ENCODE data around the gene CARM1. TPM values are rescaled to one million over a fixed set of nuclear protein-coding genes. Genes with fewer than 3 reads are reported as not detected.
A peak's percentile ranks its signal among the peaks of the same experiment; 100 is the strongest.
"Not testable (repeated sequence)": the region's sequence is repeated elsewhere in the genome, so short reads cannot be mapped to it uniquely, and the experiment has no call there.

Gene CARM1
- total RNA-seq, 1 donor from 2014 or later: 37.2 TPM

DNA sequence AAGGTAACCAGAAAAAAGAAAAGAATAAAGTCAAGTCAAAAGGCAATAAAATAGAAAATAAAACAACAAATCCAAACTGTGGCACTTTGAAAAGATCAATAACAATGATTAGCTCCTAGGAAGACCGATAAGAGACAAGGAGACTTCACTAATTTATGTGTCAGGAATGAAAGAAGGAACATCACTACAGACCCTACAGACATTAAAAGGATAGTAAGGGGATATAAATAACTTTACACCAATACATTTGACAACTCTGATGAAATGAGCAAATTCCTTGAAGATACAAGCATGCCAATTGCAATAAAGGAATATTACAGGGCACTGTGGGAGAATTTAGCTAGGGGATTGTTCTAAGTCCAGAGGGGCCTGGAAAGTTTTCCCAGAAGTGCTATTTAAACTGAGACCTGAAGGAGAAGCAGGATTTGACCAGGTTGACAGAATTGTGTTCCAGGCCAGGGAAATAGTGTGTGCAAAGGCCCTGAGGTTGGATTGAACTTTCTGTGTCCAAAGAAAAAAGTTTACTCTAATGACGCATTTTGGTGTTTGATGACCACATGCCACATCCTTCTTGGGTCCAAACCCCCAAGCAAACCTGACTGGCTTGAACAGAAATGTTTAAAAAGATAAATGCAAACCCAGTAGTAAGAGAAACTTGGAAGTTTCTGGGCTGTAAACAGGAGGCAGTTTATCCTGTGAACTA lies 24.7 kb upstream of the CARM1 start:
- no peak for DNase-seq (ENCODE audit: low spot score)

DNA sequence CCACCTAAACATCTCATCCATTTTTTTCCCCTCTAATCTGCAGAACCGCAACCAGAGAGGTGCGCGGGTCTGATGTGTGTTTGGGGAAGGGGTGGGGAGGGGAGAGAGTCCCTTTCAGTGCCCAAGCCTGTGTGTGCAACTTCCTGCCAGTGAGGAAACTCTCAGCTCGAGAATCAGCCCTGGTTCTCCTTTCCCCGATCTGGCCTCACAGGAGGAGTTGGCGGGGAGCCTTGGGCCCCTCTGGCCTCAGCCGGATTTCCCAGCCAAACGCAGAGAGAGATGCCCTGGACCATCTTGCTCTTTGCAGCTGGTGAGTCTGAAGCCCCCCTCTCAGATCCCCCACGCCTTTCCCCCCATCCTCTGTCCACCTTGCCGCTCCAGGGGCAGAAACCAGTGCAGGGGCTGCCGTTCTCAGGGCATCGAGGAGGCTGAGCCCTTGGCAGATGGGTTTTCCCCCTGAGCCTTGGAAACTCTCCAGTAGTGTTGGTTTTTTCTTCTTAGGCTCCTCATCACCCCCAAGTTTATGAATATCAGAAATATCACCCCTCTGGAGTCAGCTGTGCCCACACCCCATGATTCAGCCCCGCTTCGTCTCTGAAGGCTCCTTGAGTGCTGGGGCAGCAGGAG lies 23.0 kb upstream of the CARM1 start, which contains the start of gene C19orf38:
Gene C19orf38, plus strand, starts transcription at position 186 of the 627 bp plus-strand sequence. Its CDS starts 94 bp downstream, at position 280.
- DNase-seq (ENCODE audit: low spot score): no peak

DNA sequence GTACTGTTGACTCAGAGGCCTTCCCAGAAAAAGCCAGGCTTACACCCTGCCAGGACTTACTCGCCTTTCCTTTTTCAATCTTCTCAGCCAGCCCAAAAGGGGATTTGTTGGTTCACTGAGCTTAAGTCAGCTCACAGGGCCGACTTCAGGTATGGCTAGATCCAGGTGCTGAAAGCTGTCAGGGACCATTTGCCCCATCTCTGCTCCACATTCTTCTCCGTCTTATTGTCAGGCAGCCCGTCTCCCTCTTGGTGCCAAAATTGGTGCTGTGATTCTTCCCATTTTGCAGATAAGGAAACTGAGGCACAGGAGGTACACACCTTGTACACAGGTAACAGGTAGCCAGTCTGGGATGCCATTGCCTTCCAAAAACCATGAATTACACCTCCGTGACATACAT lies 20.7 kb upstream of the CARM1 start:
- no peak for DNase-seq (ENCODE audit: low spot score)

DNA sequence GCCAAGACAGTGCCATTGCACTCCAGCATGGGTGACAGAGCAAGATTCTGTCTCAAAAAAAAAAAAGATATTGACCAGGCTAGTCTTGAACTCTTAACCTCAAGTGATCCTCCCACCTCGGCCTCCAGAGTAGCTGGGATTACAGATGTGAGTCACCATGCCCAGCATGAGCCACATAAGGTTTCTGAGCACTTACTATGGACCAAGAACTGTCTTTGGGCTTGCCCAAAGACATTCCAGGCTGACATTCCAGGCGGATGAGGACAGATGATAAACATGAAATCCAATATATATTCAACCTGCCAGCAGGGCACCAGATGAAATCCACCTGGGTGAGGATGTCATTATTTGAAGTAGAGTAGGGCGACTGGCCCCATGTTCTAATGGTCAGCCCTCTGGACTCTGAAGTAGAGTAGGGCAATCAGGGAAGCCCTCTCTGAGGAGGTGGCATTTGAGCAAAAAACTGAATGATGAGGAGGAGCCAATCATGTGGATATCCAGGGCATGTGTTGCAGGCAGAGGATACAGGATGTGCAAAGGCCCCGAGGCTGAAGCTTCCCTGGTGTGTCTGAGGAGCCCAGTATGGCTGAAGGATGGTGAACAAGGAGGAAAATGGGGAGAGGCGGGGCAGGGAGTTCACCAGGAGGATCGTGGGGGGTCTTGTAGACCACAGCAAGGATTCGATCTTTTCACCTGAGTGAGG lies 19.1 kb upstream of the CARM1 start:
- no peak for DNase-seq (ENCODE audit: low spot score)

DNA sequence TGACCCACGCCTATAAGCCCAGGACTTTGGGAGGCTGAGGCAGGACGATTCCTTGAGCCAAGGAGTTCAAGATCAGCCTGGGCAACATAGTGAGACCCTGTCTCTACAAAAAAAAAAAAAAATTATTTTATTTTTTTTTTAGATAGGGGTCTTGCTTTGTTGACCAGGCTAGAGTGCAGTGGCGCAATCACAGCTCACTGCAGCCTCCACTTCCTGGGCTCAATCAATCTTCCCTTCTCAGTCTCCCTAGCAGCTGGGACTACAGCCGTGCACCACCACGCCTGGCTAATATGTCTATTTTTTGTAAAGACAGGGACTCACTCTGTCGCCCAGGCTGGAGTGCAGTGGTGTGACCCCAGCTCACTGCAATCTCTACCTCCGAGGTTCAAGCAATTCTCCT lies 18.4 kb upstream of the CARM1 start:
- no peak for DNase-seq (ENCODE audit: low spot score)

DNA sequence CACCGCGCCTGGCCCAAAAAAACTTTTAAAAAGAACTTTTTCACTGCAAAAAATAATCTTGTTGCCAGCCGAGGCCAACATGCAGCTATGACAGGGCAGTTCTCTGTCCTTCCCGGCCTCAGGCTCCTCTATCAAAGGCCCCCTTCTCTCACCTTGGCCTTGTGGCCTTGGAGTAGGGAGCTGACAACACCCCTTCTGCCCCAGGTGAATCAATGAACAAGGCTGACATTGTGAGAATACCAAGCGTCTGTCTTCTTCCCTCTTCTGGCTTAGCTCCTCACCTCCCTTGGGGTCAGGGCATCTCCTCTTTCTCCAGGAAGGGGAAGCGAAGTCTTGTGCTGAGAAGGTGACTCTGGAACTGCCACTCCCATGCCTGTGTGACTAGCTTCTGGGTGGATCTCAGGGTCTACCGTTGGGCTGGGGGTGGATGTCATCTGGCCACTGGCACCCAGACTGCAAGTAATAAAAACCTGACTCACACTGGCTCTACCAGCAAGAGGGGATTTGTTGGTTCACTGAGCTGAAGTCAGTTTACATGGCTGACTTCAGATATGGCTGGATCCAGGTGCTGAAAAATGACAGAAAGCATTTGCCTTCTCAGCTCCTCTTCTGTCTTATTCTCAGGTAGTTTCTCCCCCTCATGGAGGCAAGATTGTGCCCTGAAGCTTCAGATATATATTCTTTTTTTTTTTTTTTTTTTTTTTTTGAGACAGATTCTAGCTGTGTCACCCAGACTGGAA lies 16.8 kb upstream of the CARM1 start:
- no peak for DNase-seq (ENCODE audit: low spot score)

DNA sequence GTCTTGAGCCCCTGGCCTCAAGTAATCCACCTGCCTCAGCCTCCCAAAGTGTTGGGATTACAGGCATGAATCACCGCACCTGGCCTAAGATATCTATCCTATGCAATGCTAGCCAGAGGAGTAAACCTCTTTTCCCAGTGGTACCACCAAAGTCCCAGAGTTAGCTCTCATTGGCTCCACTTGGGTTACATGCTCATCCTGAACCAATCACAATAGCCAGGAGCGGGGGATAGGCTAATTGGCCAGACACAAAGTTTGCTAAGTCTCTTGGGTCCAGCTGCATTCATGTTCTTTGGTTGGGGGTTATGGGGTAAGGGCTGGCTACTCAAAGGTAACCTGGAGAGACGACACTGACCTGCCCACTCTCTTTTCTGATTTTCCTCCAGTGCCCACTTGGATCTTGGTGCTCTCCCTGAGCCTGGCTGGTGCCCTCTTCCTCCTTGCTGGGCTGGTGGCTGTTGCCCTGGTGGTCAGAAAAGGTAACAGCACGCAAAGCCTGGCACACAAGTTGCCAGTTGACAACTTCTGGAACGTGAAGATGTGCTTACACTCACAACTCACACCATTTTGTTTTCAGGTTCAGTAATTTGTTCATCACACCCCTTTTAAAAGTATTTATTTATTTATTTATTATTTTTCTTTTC lies 15.4 kb upstream of the CARM1 start:
- DNase-seq (ENCODE audit: low spot score): no peak

DNA sequence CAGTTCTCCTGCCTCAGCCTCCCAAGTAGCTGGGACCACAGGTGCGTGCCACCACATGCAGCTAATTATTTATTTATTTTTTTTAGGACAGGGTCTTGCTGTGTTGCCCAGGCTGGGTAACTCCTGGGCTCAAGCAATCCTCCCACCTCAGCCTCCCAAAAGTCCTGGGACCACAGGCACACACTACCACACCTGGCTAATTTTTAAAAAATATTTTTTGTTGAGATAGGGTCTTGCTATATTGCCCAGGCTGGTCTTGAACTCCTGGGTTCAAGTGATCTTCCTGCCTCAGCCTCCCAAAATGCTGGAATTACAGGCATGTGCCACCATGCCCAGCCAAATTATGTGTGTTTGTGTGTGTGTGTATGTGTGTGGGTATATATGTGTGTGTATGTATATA lies 14.5 kb upstream of the CARM1 start:
- DNase-seq (ENCODE audit: low spot score): not testable (repeated sequence)

DNA sequence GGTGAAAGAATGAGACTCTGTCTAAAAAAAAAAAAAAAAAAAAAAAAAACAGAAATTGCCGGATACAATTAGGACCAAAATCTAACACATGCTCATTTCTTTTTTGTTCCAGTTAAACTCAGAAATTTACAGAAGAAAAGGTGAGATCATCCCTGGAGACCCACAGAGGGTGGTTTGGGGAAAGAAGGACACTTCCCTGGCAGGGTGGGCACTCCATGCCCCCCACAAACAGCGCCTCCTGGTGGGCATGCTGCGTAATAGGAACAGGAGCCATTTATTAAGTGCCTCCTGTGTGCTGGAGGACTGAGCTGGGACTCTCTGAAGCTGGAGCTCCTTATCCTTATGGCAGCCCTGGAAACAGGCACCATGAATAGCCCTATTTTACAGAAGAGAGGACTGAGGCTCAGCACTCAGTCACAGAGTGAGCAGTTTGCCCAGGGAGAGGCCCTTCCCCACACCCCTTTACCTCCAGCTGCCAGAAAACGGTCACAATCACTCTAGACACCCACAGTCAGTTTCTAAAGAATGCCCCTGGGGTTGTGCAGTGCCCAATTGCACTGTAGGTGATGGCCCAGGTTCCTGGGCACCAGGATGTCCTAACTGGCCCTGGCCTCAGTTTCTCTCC lies 13.0 kb upstream of the CARM1 start:
- DNase-seq (ENCODE audit: low spot score): no peak

DNA sequence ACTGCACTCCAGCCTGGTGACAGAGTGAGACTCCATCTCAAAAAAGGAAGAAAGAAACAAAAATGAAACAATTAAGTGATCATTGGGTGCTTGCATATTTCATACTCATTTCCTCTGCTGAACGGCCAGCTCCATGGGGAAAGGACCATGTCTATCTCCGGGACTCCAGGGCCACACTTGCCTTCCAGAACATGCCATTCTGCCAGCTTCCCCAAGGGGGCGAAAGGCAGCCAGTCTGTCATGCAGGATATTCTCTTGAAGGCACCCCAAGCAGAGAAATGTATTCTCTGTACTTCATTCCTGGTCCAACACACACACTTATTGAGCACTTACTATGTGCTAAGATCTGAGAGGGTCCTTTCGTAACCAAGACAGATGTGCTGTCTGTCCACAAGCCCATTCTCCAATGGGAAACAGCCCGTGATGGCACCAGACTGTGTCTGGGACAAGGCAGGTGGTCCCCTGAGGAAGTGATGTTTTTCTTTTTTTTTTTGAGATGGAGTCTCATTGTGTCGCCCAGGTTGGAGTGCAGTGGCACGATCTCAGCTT lies 10.2 kb upstream of the CARM1 start:
- DNase-seq (ENCODE audit: low spot score): no peak

DNA sequence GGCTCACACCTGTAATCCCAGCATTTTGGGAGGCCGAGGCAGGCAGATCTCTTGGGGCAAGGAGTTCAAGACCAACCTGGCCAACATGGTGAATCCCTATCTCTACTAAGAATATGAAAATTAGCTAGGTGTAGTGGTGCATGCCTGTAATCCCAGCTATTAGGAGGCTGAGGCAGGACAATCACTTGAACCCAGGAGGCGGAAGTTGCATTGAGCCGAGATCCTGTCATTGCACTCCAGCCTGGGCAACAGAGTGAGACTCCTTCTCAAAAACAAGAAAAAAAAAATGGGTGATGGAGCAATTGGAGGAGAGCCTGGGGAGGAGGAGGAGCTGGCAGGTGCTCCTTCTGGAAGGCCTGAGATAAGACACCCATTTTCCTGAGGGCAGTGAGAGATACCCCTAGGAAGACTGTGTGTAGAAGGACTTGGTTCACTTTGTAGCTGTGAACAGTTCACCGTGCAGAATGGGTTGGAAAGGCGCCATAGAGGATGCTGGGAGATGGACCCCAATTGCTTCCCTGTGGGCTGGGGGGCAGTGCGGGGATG lies 8.7 kb upstream of the CARM1 start:
- no peak for DNase-seq (ENCODE audit: low spot score)

DNA sequence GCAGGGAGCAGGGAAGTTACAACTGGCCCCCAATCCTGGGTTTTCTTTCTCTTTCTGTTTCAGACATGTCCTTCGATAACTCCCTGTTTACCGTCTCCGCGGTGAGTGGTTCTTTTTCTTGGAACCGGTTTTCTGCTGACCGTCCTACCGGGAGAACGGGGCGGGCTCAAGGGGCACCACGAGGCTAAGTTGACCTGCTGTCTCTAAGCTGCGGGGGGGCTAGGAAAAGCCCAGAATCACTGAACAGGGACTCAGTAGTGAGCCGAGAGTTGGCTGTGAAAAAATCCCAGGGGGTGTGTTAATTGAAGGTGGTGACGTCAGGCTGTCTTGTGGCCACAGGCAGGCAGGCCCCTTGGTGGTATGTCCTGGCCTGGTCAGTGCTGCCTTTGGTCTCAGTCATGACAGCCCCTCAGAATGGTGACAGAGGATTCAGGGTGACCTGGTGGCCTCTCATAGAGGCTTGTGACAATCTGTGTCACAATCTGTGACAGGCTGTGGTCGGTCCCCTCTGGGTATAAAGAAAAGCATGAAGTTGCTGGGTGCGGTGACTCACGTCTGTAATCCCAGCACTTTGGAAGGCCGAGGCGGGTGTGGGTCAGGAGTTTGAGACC lies 8.1 kb upstream of the CARM1 start:
- DNase-seq (ENCODE audit: low spot score): no peak

DNA sequence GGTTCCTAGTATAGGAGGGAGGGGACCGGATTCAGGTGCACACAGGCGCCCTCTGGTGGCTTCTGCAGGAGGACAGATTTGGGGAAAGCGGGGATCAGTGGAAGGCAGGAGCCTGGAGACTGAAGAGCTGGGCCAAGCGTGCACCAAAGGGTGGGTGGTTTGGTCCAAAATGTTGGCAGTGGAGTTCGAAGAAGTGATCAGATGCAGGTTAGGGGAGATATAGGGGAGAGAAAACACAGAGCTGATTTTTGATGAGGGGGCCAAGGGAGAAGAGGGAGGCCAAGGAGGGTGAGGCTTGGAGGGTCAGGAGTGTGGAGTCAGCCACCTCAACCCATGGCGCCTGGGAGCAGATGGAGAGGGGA lies 6.8 kb upstream of the CARM1 start:
- DNase-seq (ENCODE audit: low spot score): peak; percentile 93

DNA sequence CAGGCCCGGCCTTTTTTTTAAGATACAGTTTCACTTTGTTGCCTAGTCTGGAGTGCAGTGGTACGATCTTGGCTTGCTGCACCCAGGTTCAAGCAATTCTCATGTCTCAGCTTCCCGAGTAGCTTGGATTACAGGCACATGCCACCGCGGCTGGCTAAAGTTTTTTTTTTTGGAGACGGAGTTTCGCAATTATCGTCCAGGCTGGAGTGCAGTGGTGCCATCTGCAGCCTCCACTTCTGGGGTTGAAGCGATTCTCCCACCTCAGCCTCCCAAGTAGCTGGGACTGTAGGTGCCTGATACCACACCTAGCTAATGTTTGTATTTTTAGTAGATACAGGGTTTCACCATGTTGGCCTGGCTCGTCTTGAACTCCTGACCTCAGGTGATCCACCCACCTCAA lies 4.9 kb upstream of the CARM1 start:
- DNase-seq (ENCODE audit: low spot score): no peak

DNA sequence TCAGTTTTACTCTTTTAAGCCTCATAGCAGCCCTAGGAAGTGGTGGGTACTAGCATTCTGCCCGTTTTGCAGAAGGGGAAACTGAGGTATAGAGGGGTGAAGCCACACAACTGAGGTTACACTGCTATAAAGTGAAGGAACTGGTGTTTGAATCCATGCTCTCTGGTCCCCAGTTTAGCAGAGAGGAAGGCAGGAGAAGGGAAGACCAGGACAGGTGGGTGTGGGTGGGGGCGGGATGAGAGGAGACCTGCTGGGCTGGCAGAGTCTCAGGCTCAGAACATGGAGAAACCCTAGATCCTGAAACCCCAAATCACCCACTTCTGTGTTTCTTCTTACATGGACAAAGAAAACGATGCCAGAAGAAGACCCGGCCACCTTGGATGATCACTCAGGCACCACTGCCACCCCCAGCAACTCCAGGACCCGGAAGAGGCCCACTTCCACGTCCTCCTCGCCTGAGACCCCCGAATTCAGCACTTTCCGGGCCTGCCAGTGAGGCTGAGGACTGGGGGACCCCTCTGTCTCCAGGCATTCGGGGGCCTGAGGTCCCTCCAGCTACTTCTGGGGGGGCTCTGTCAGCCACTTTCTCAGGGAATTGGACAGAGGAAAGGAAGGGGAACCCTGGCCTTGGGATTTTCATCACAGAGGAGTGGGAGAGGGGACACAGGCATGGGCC lies 2.3 kb upstream of the CARM1 start:
- DNase-seq (ENCODE audit: low spot score): no peak

DNA sequence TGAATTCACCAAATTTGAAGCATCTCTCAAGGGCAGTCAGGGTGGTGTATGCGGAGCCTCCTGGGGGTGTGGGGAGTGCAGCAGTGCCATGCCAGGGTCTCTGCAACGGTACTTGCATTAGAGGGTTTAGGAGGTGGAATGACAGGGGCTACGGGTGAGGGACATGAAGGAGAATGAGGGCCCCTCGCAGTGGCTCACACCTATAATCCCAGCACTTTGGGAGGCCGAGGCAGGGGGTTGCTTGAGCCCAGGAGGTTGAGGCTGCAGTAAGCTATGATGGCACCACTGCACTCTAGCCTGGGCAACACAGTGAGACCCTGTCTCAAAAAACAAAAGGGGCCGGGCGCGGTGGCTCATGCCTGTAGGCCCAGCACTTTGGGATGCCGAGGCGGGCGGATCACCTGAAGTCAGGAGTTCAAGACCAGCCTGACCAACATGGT lies 1.5 kb upstream of the CARM1 start:
- DNase-seq (ENCODE audit: low spot score): not testable (repeated sequence)

DNA sequence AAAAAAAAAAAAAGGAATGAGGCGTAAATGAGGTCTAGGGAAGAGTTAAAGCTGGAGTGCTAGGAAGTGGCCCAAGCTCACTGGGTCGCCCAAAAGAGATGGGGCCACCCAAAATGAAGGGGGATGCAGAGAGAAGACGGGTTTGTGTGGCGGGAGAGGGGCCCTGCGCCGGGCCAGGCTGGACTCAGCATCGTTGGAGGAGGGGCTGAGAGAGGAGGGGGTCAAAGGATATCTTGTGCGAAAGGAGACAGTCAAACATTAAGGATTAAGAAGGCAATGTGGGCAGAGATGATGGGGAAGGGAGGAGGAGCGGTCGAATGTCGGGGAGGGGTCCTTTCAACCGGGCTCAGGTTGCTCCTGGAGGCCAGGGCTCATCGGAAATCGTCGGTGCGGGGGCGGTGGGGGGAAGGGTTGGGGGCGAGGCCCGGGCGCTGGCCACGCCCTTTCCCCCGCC lies 825 bp upstream of the CARM1 start:
- no peak for DNase-seq (ENCODE audit: low spot score)

DNA sequence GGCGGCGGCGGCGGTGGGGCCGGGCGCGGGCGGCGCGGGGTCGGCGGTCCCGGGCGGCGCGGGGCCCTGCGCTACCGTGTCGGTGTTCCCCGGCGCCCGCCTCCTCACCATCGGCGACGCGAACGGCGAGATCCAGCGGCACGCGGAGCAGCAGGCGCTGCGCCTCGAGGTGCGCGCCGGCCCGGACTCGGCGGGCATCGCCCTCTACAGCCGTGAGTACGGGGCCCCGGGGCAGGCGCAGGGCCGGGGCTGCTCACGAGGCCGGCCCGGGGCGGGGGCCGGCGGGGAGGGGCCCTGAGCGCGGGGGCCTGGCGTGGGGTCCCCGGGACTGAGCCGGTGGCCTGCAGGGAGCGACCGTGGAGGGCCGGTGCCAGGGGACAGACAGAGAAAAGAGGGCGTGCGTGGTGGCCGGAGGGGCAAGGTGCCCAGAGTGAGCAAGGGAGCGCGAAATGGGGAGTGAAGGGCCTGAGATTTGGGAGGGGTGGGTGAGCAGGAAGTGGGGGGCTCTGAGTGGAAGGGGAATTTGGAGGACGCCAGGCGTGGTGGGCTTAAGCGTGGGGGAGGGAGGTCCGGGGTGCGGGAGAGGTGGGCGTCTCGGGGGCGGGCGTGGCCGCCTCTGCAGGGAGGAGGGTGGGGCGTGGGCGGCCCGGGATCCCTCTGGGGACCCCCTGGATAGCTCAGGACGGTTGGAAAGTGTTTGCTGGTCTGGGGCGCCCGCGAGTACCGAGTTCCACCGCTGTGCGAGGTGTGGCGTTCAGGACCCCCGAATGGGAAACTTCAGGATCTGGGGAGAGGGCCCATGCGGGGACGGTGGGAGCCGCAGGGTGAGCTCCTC lies 575 bp downstream of the CARM1 start:
- no peak for DNase-seq (ENCODE audit: low spot score)

Measured in mesenteric fat pad (tissue), 1 donor.